Measurements from ENCODE around the gene TUBG1. TPM values are rescaled to one million over a fixed set of nuclear protein-coding genes. Genes with fewer than 3 reads are reported as not detected.

The TUBG1 gene
- total and polyA plus RNA-seq, 5 donors from 2014 or later, result 7.2 to 13.5 (median 8.8) TPM

- Mint-ChIP-seq H3K4me1 (peaks cover 4 to 70% (median 33%) of the 10 kb centered on the region in 4 donors), H3K27me3 (no peaks in the 10 kb centered on the region)
- no peak overlapping the region for H3K27ac ChIP-seq (ENCODE audit: insufficient read depth, low read length, poor library complexity, severe bottlenecking)
Observed at GRCh38 chr17:42564815-42565522, 44.5 kb upstream of the TUBG1 start.

GRCh38 chr17:42565523-42566214 is 43.8 kb upstream of the TUBG1 start:
- Mint-ChIP-seq H3K27ac (peak overlapping the region; percentile 14 to 98 (median 94)), H3K9me3 (peaks cover 0 to 2% (median 0%) of the 10 kb centered on the region in 7 donors), H3K4me3 (peak overlapping the region; percentile 95 to 97 (median 96)), H3K36me3 (peaks cover 9% of the 10 kb centered on the region), H3K27me3 (no peaks in the 10 kb centered on the region), H3K4me1 (peaks cover 1 to 70% (median 33%) of the 10 kb centered on the region in 4 donors)
- Histone ChIP-seq H3K4me3 (ENCODE audit: low read depth, low read length) (peak overlapping the region; percentile 7), H3K9me3 (ENCODE audit: control insufficient read depth in 2 of 2, low read length in 2 of 2) (no peaks in the 10 kb centered on the region), H3K27ac (ENCODE audit: insufficient read depth, low read length, poor library complexity, severe bottlenecking) (peak overlapping the region; percentile 89), H3K4me1 (ENCODE audit: control insufficient read depth, insufficient read depth, low read length, poor library complexity, severe bottlenecking) (peaks cover 56% of the 10 kb centered on the region), H3K27me3 (ENCODE audit: control insufficient read depth, insufficient read depth, low read length) (no peaks in the 10 kb centered on the region), H3K36me3 (ENCODE audit: control insufficient read depth, insufficient read depth, low read length) (peaks cover 38% of the 10 kb centered on the region)
- ATAC-seq (ENCODE audit: low read depth in 2 of 2) (no peak), DNase-seq (no peak)

More at GRCh38 chr17:42564815-42565522, 44.5 kb upstream of the TUBG1 start:
- Mint-ChIP-seq H3K27ac (peak overlapping the region in 1 of 3 donors; percentile 38), H3K9me3 (peaks cover 0 to 2% (median 0%) of the 10 kb centered on the region in 7 donors), H3K4me3 (peak overlapping the region; percentile 29 to 96 (median 53)), H3K36me3 (peaks cover 9% of the 10 kb centered on the region)
- DNase-seq, result no peak
- Histone ChIP-seq H3K36me3 (ENCODE audit: control insufficient read depth, insufficient read depth, low read length) (peaks cover 31% of the 10 kb centered on the region), H3K4me1 (ENCODE audit: control insufficient read depth, insufficient read depth, low read length, poor library complexity, severe bottlenecking) (peaks cover 56% of the 10 kb centered on the region), H3K27me3 (ENCODE audit: control insufficient read depth, insufficient read depth, low read length) (no peaks in the 10 kb centered on the region), H3K4me3 (ENCODE audit: low read depth, low read length) (no peak overlapping the region), H3K9me3 (ENCODE audit: control insufficient read depth in 2 of 2, low read length in 2 of 2) (no peaks in the 10 kb centered on the region)
- no peak for ATAC-seq (ENCODE audit: low read depth in 2 of 2)

- no peaks in the 10 kb centered on the region for H3K27me3 ChIP-seq (ENCODE audit: control insufficient read depth, insufficient read depth, low read length)
- no peaks in the 10 kb centered on the region for H3K27me3 Mint-ChIP-seq
- no peak for DNase-seq
- ATAC-seq (ENCODE audit: low read depth in 2 of 2), result no peak
- H3K4me3 ChIP-seq (ENCODE audit: low read depth, low read length), result peak overlapping the region; percentile 7
- H3K27ac ChIP-seq (ENCODE audit: insufficient read depth, low read length, poor library complexity, severe bottlenecking), result peak overlapping the region; percentile 89
- peak overlapping the region; percentile 94 to 99 (median 98) for H3K27ac Mint-ChIP-seq
- H3K4me1 ChIP-seq (ENCODE audit: control insufficient read depth, insufficient read depth, low read length, poor library complexity, severe bottlenecking), result peaks cover 56% of the 10 kb centered on the region
- peak overlapping the region; percentile 95 to 97 (median 96) for H3K4me3 Mint-ChIP-seq
- H3K4me1 Mint-ChIP-seq, result peaks cover 0 to 71% (median 35%) of the 10 kb centered on the region in 4 donors
- peaks cover 16% of the 10 kb centered on the region for H3K36me3 Mint-ChIP-seq
- peaks cover 0 to 2% (median 0%) of the 10 kb centered on the region in 7 donors for H3K9me3 Mint-ChIP-seq
- H3K9me3 ChIP-seq (ENCODE audit: control insufficient read depth in 2 of 2, low read length in 2 of 2), result no peaks in the 10 kb centered on the region
- peaks cover 44% of the 10 kb centered on the region for H3K36me3 ChIP-seq (ENCODE audit: control insufficient read depth, insufficient read depth, low read length)
Observed at GRCh38 chr17:42566215-42566882, 43.1 kb upstream of the TUBG1 start.

- Mint-ChIP-seq H3K27me3 (no peaks in the 10 kb centered on the region), H3K36me3 (peaks cover 20% of the 10 kb centered on the region), H3K9me3 (peaks cover 0 to 2% (median 0%) of the 10 kb centered on the region in 7 donors), H3K27ac (peak within 1 kb of the TSS; percentile 94 to 99 (median 98)), H3K4me3 (peak within 1 kb of the TSS; percentile 95 to 97 (median 96)), H3K4me1 (peaks cover 0 to 65% (median 31%) of the 10 kb centered on the region in 4 donors)
- H3K36me3 ChIP-seq (ENCODE audit: control insufficient read depth, insufficient read depth, low read length), result peaks cover 51% of the 10 kb centered on the region
- H3K4me3 ChIP-seq (ENCODE audit: low read depth, low read length), result peak within 1 kb of the TSS; percentile 89
- peaks cover 51% of the 10 kb centered on the region for H3K4me1 ChIP-seq (ENCODE audit: control insufficient read depth, insufficient read depth, low read length, poor library complexity, severe bottlenecking)
- H3K27me3 ChIP-seq (ENCODE audit: control insufficient read depth, insufficient read depth, low read length), result no peaks in the 10 kb centered on the region
- H3K27ac ChIP-seq (ENCODE audit: insufficient read depth, low read length, poor library complexity, severe bottlenecking), result peak within 1 kb of the TSS; percentile 89
- H3K9me3 ChIP-seq (ENCODE audit: control insufficient read depth in 2 of 2, low read length in 2 of 2), result no peaks in the 10 kb centered on the region
- ATAC-seq (ENCODE audit: low read depth in 2 of 2) (peak; percentile 73 to 75), DNase-seq (peak; percentile 90 to 95 (median 91))
Observed at GRCh38 chr17:42566883-42567573, 42.5 kb upstream of the TUBG1 start, which contains the start of gene MLX. Gene MLX (plus strand): TSS chr17:42567100. CDS start chr17:42567125, 25 bp downstream.

GRCh38 chr17:42568341-42569111 is 41.0 kb upstream of the TUBG1 start:
- Mint-ChIP-seq H3K4me1 (peaks cover 4 to 54% (median 26%) of the 10 kb centered on the region in 4 donors), H3K9me3 (peaks cover 0 to 2% (median 0%) of the 10 kb centered on the region in 7 donors), H3K27ac (peak overlapping the region; percentile 65 to 94 (median 75)), H3K27me3 (no peaks in the 10 kb centered on the region), H3K36me3 (peaks cover 25% of the 10 kb centered on the region), H3K4me3 (peak overlapping the region in 3 of 4 donors; percentile 83 to 97 (median 95))
- H3K4me3 ChIP-seq (ENCODE audit: low read depth, low read length), result no peak overlapping the region
- peaks cover 37% of the 10 kb centered on the region for H3K4me1 ChIP-seq (ENCODE audit: control insufficient read depth, insufficient read depth, low read length, poor library complexity, severe bottlenecking)
- no peak overlapping the region for H3K27ac ChIP-seq (ENCODE audit: insufficient read depth, low read length, poor library complexity, severe bottlenecking)
- no peaks in the 10 kb centered on the region for H3K27me3 ChIP-seq (ENCODE audit: control insufficient read depth, insufficient read depth, low read length)
- DNase-seq (no peak), ATAC-seq (ENCODE audit: low read depth in 2 of 2) (no peak)
- no peaks in the 10 kb centered on the region for H3K9me3 ChIP-seq (ENCODE audit: control insufficient read depth in 2 of 2, low read length in 2 of 2)
- peaks cover 66% of the 10 kb centered on the region for H3K36me3 ChIP-seq (ENCODE audit: control insufficient read depth, insufficient read depth, low read length)

- Mint-ChIP-seq H3K27ac (no peak overlapping the region), H3K9me3 (no peaks in the 10 kb centered on the region), H3K4me1 (peaks cover 9 to 44% (median 24%) of the 10 kb centered on the region in 4 donors), H3K36me3 (peaks cover 31% of the 10 kb centered on the region), H3K27me3 (no peaks in the 10 kb centered on the region), H3K4me3 (peak overlapping the region in 2 of 4 donors; percentile 47 to 83)
- Histone ChIP-seq H3K36me3 (ENCODE audit: control insufficient read depth, insufficient read depth, low read length) (peaks cover 66% of the 10 kb centered on the region), H3K27me3 (ENCODE audit: control insufficient read depth, insufficient read depth, low read length) (no peaks in the 10 kb centered on the region), H3K9me3 (ENCODE audit: control insufficient read depth in 2 of 2, low read length in 2 of 2) (no peaks in the 10 kb centered on the region), H3K4me1 (ENCODE audit: control insufficient read depth, insufficient read depth, low read length, poor library complexity, severe bottlenecking) (peaks cover 22% of the 10 kb centered on the region), H3K4me3 (ENCODE audit: low read depth, low read length) (no peak overlapping the region), H3K27ac (ENCODE audit: insufficient read depth, low read length, poor library complexity, severe bottlenecking) (no peak overlapping the region)
- ATAC-seq (ENCODE audit: low read depth in 2 of 2), result no peak
- no peak for DNase-seq
Observed at GRCh38 chr17:42571435-42572225, 37.9 kb upstream of the TUBG1 start.

Data from CD4-positive, CD25-positive, alpha-beta regulatory T cell (primary cell).